Measurements from ENCODE around the gene MAPK11.

GRCh38 chr22:50264104-50264745 is 6.0 kb downstream of the MAPK11 start:
- TF ChIP-seq CTCF (IDR thresholded peaks at IDR 0.05) = no peak
- TF ChIP-seq EZH2 (IDR thresholded peaks at IDR 0.05; ENCODE audit: borderline replicate concordance, insufficient read depth, low read depth, low read length, poor library complexity, severe bottlenecking) = no peak

Measured in B cell (primary cell).